ENCODE data around the gene RELT. TPM values are rescaled to one million over a fixed set of nuclear protein-coding genes. Genes with fewer than 3 reads are reported as not detected.

Gene RELT
- total RNA-seq, 1 experiment from 2014 or later, result 10.2 TPM

DNA sequence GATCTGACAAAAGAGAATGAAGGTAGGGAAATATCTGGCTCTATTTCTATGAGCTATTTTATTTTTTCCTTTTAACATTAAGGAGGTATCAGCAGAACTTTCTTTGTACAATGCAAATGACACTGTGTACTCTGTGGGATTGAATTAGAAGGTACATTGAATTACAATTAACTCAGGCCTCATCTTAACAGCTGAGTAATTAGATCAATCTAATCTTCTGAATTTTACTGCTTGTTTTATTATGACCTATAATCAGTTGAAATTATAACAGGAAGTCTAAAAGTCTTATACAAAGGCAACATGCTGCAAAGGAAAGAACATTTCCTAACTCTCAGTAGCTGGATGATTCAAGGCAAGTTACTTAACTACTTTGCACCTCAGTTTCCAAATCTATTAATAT lies 69.8 kb downstream of the RELT start:
- no peak overlapping the region for H3K18ac ChIP-seq (ENCODE audit: insufficient read length, low read depth, low read length)
- peaks cover 16 to 17% of the 10 kb centered on the region in 2 experiments for H3K4me1 Mint-ChIP-seq
- no peak overlapping the region for H2AK5ac ChIP-seq (ENCODE audit: insufficient read length, low read length)
- H3K4me1 ChIP-seq (ENCODE audit: insufficient read depth, low read length), result peaks cover 2% of the 10 kb centered on the region; the same call in 1 of the 2 replicates
- H2BK12ac ChIP-seq (ENCODE audit: insufficient read length, low read depth, low read length), result no peak overlapping the region
- no peak overlapping the region for H2BK5ac ChIP-seq (ENCODE audit: insufficient read length, low read length)
- no peak overlapping the region for H3K9ac ChIP-seq (ENCODE audit: extremely low read depth, insufficient read length, low read length)
- H3K56ac ChIP-seq (ENCODE audit: insufficient read length, low read depth, low read length), result no peak overlapping the region
- H3K4ac ChIP-seq (ENCODE audit: low read depth, low read length), result no peak overlapping the region
- H3K79me2 ChIP-seq (ENCODE audit: insufficient read depth, low read length), result no peaks in the 10 kb centered on the region
- H4K91ac ChIP-seq (ENCODE audit: insufficient read length, low read depth, low read length), result no peak overlapping the region
- H3K27me3 Mint-ChIP-seq (ENCODE audit: low read depth), result no peaks in the 10 kb centered on the region
- H3K79me1 ChIP-seq (ENCODE audit: insufficient read depth, low read depth, low read length, poor library complexity, severe bottlenecking), result no peaks in the 10 kb centered on the region
- H2AFZ ChIP-seq (ENCODE audit: low read length), result no peak overlapping the region
- H3K36me3 Mint-ChIP-seq (ENCODE audit: insufficient read depth in 1 of 3, low read depth in 3 of 3), result peaks cover 0 to 4% (median 2%) of the 10 kb centered on the region in 3 experiments; a peak in 2 of 7 replicates
- H2BK20ac ChIP-seq (ENCODE audit: low read depth, low read length, poor library complexity, severe bottlenecking), result no peak overlapping the region
- H3K27me3 ChIP-seq (ENCODE audit: insufficient read depth, low read length), result no peaks in the 10 kb centered on the region; the same call in 1 of the 2 replicates
- no peak overlapping the region for H3K4me2 ChIP-seq (ENCODE audit: insufficient read depth, insufficient read length, low read length)
- H3K27ac ChIP-seq (ENCODE audit: insufficient read length, low read depth, low read length), result no peak overlapping the region
- H3K23me2 ChIP-seq (ENCODE audit: insufficient read length, low read depth, low read length, poor library complexity, severe bottlenecking), result no peaks in the 10 kb centered on the region
- H3K14ac ChIP-seq (ENCODE audit: insufficient read depth, low read length), result no peak overlapping the region
- H4K8ac ChIP-seq (replicated peaks; ENCODE audit: insufficient read length, low read depth, low read length), result no peak overlapping the region
- H3K23ac ChIP-seq (ENCODE audit: insufficient read length, low read depth, low read length), result no peak overlapping the region
- no peak overlapping the region for H4K5ac ChIP-seq (ENCODE audit: insufficient read length, low read depth, low read length)
- no peaks in the 10 kb centered on the region for H4K20me1 ChIP-seq (ENCODE audit: control insufficient read depth, insufficient read depth, insufficient read length)
- no peak overlapping the region for H2BK120ac ChIP-seq (ENCODE audit: low read depth, low read length, poor library complexity, severe bottlenecking)
- H3K27ac Mint-ChIP-seq, result no peak overlapping the region
- TF ChIP-seq, protein P1, sequence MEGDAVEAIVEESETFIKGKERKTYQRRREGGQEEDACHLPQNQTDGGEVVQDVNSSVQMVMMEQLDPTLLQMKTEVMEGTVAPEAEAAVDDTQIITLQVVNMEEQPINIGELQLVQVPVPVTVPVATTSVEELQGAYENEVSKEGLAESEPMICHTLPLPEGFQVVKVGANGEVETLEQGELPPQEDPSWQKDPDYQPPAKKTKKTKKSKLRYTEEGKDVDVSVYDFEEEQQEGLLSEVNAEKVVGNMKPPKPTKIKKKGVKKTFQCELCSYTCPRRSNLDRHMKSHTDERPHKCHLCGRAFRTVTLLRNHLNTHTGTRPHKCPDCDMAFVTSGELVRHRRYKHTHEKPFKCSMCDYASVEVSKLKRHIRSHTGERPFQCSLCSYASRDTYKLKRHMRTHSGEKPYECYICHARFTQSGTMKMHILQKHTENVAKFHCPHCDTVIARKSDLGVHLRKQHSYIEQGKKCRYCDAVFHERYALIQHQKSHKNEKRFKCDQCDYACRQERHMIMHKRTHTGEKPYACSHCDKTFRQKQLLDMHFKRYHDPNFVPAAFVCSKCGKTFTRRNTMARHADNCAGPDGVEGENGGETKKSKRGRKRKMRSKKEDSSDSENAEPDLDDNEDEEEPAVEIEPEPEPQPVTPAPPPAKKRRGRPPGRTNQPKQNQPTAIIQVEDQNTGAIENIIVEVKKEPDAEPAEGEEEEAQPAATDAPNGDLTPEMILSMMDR (conservative IDR thresholded peaks at IDR 0.05), result no peak
- no peaks in the 10 kb centered on the region; a peak in 1 of 5 replicates for H3K9me3 Mint-ChIP-seq
- H3K4me3 Mint-ChIP-seq, result no peak overlapping the region
- no peaks in the 10 kb centered on the region for H3K9me3 ChIP-seq (ENCODE audit: control insufficient read depth, low read depth, low read length)
- no peak overlapping the region for H3T11ph ChIP-seq (ENCODE audit: low read length)
- no peak overlapping the region for H2BK15ac ChIP-seq (ENCODE audit: low read depth, low read length)
- no peak for DNase-seq

Data from H9 (cell line).